ENCODE measurements around the gene COBL.

COBL gene

GRCh38 chr7:51027935-51028830 lies 288.4 kb downstream of the COBL start:
- WGBS, 2 donors (ENCODE audit: extremely low coverage in 2 of 2, insufficient read length in 2 of 2, insufficient replicate concordance in 1 of 2): no CpG with 5 or more reads among the region's 19 CpGs
- no peak overlapping the region for H3K23ac ChIP-seq (ENCODE audit: low read depth, low read length, poor library complexity)

GRCh38 chr7:51027106-51027934 lies 289.3 kb downstream of the COBL start:
- H3K4ac ChIP-seq (ENCODE audit: low read length): no peak overlapping the region
- no peak overlapping the region for H3K9ac ChIP-seq (ENCODE audit: low read depth, low read length, poor library complexity)
- no peak overlapping the region for H2AFZ ChIP-seq (ENCODE audit: low read length)
- H3K4me3 ChIP-seq (ENCODE audit: low read length in 2 of 2): no peak overlapping the region
- peaks cover 0 to 4% of the 10 kb centered on the region in 2 donors for H3K4me1 ChIP-seq (ENCODE audit: control insufficient read depth in 2 of 2, insufficient read depth in 1 of 2, low read depth in 1 of 2, low read length in 2 of 2)
- no peaks in the 10 kb centered on the region for H3K36me3 ChIP-seq (replicated peaks in 1 of 2; ENCODE audit: control insufficient read depth in 2 of 2, insufficient read depth in 2 of 2, low read length in 2 of 2)
- H2BK12ac ChIP-seq (ENCODE audit: low read length): peak overlapping the region; percentile 36
- H4K8ac ChIP-seq (ENCODE audit: low read depth, low read length): no peak overlapping the region
- peak overlapping the region; percentile 65 for H3K18ac ChIP-seq (ENCODE audit: low read length)
- no CpG with 5 or more reads among the region's 10 CpGs for WGBS, 2 donors (ENCODE audit: extremely low coverage in 2 of 2, insufficient read length in 2 of 2, insufficient replicate concordance in 1 of 2)
- H2BK5ac ChIP-seq (ENCODE audit: low read length): no peak overlapping the region
- H3K14ac ChIP-seq (ENCODE audit: low read length): no peak overlapping the region
- H2BK120ac ChIP-seq (ENCODE audit: low read depth, low read length): no peak overlapping the region
- H3K4me2 ChIP-seq (ENCODE audit: insufficient read depth, low read length, poor library complexity, severe bottlenecking): no peak overlapping the region
- DNase-seq (ENCODE audit: low spot score): no peak
- no peak overlapping the region for H3K27ac ChIP-seq (replicated peaks; ENCODE audit: low read length)
- H2AK5ac ChIP-seq (ENCODE audit: low read depth, low read length): peak overlapping the region; percentile 8
- H3K23ac ChIP-seq (ENCODE audit: low read depth, low read length, poor library complexity): no peak overlapping the region
- H2BK15ac ChIP-seq (ENCODE audit: low read length): no peak overlapping the region
- H3K9me3 ChIP-seq (replicated peaks in 1 of 2; ENCODE audit: control insufficient read depth in 2 of 2, insufficient read depth in 1 of 2, low read depth in 1 of 2, low read length in 2 of 2): no peaks in the 10 kb centered on the region
- H3K79me1 ChIP-seq (ENCODE audit: low read depth, low read length): no peaks in the 10 kb centered on the region
- no peaks in the 10 kb centered on the region for H3K27me3 ChIP-seq (ENCODE audit: control insufficient read depth in 3 of 3, insufficient read depth in 3 of 3, low read depth in 1 of 3, low read length in 3 of 3)
- no peak overlapping the region for H4K91ac ChIP-seq (ENCODE audit: low read depth, low read length, poor library complexity)

More at GRCh38 chr7:51027935-51028830, 288.4 kb downstream of the COBL start:
- Histone ChIP-seq H3K4me1 (ENCODE audit: control insufficient read depth in 2 of 2, insufficient read depth in 1 of 2, low read depth in 1 of 2, low read length in 2 of 2) (peaks cover 0 to 4% of the 10 kb centered on the region in 2 donors), H3K27ac (replicated peaks; ENCODE audit: low read length) (no peak overlapping the region), H2BK12ac (ENCODE audit: low read length) (no peak overlapping the region), H3K9me3 (replicated peaks in 1 of 2; ENCODE audit: control insufficient read depth in 2 of 2, insufficient read depth in 1 of 2, low read depth in 1 of 2, low read length in 2 of 2) (no peaks in the 10 kb centered on the region), H3K18ac (ENCODE audit: low read length) (peak overlapping the region; percentile 65), H3K79me1 (ENCODE audit: low read depth, low read length) (no peaks in the 10 kb centered on the region), H2AFZ (ENCODE audit: low read length) (no peak overlapping the region), H2BK15ac (ENCODE audit: low read length) (no peak overlapping the region), H2BK120ac (ENCODE audit: low read depth, low read length) (no peak overlapping the region), H3K4me3 (ENCODE audit: low read length in 2 of 2) (no peak overlapping the region), H3K9ac (ENCODE audit: low read depth, low read length, poor library complexity) (peak overlapping the region; percentile 47), H3K14ac (ENCODE audit: low read length) (no peak overlapping the region), H3K27me3 (ENCODE audit: control insufficient read depth in 3 of 3, insufficient read depth in 3 of 3, low read depth in 1 of 3, low read length in 3 of 3) (no peaks in the 10 kb centered on the region), H2AK5ac (ENCODE audit: low read depth, low read length) (peak overlapping the region; percentile 8), H2BK5ac (ENCODE audit: low read length) (no peak overlapping the region), H3K4me2 (ENCODE audit: insufficient read depth, low read length, poor library complexity, severe bottlenecking) (no peak overlapping the region), H4K91ac (ENCODE audit: low read depth, low read length, poor library complexity) (no peak overlapping the region), H4K8ac (ENCODE audit: low read depth, low read length) (no peak overlapping the region), H3K36me3 (replicated peaks in 1 of 2; ENCODE audit: control insufficient read depth in 2 of 2, insufficient read depth in 2 of 2, low read length in 2 of 2) (no peaks in the 10 kb centered on the region), H3K4ac (ENCODE audit: low read length) (peak overlapping the region; percentile 85)
- DNase-seq (ENCODE audit: low spot score): no peak

- Histone ChIP-seq H2BK15ac (ENCODE audit: low read length) (no peak overlapping the region), H3K14ac (ENCODE audit: low read length) (no peak overlapping the region), H3K9ac (ENCODE audit: low read depth, low read length, poor library complexity) (no peak overlapping the region), H3K4ac (ENCODE audit: low read length) (no peak overlapping the region), H3K9me3 (replicated peaks in 1 of 2; ENCODE audit: control insufficient read depth in 2 of 2, insufficient read depth in 1 of 2, low read depth in 1 of 2, low read length in 2 of 2) (no peaks in the 10 kb centered on the region), H4K8ac (ENCODE audit: low read depth, low read length) (no peak overlapping the region), H2BK120ac (ENCODE audit: low read depth, low read length) (no peak overlapping the region), H3K4me1 (ENCODE audit: control insufficient read depth in 2 of 2, insufficient read depth in 1 of 2, low read depth in 1 of 2, low read length in 2 of 2) (peaks cover 0 to 2% of the 10 kb centered on the region in 2 donors), H2AFZ (ENCODE audit: low read length) (no peak overlapping the region), H2AK5ac (ENCODE audit: low read depth, low read length) (peak overlapping the region; percentile 53), H3K18ac (ENCODE audit: low read length) (no peak overlapping the region), H3K36me3 (replicated peaks in 1 of 2; ENCODE audit: control insufficient read depth in 2 of 2, insufficient read depth in 2 of 2, low read length in 2 of 2) (no peaks in the 10 kb centered on the region), H4K91ac (ENCODE audit: low read depth, low read length, poor library complexity) (no peak overlapping the region), H3K27me3 (ENCODE audit: control insufficient read depth in 3 of 3, insufficient read depth in 3 of 3, low read depth in 1 of 3, low read length in 3 of 3) (no peaks in the 10 kb centered on the region), H3K4me2 (ENCODE audit: insufficient read depth, low read length, poor library complexity, severe bottlenecking) (no peak overlapping the region), H3K4me3 (ENCODE audit: low read length in 2 of 2) (no peak overlapping the region), H2BK5ac (ENCODE audit: low read length) (no peak overlapping the region), H2BK12ac (ENCODE audit: low read length) (no peak overlapping the region), H3K23ac (ENCODE audit: low read depth, low read length, poor library complexity) (no peak overlapping the region), H3K27ac (replicated peaks; ENCODE audit: low read length) (no peak overlapping the region), H3K79me1 (ENCODE audit: low read depth, low read length) (no peaks in the 10 kb centered on the region)
- no peak for DNase-seq (ENCODE audit: low spot score)
- WGBS, 2 donors (ENCODE audit: extremely low coverage in 2 of 2, insufficient read length in 2 of 2, insufficient replicate concordance in 1 of 2): no CpG with 5 or more reads among the region's 12 CpGs
Observed at GRCh38 chr7:51026341-51026740, 290.3 kb downstream of the COBL start.

- no peak for DNase-seq (ENCODE audit: low spot score)
- H2BK120ac ChIP-seq (ENCODE audit: low read depth, low read length): no peak overlapping the region
- peaks cover 0 to 2% of the 10 kb centered on the region in 2 donors for H3K4me1 ChIP-seq (ENCODE audit: control insufficient read depth in 2 of 2, insufficient read depth in 1 of 2, low read depth in 1 of 2, low read length in 2 of 2)
- H3K14ac ChIP-seq (ENCODE audit: low read length): no peak overlapping the region
- H3K23ac ChIP-seq (ENCODE audit: low read depth, low read length, poor library complexity): no peak overlapping the region
- H3K4ac ChIP-seq (ENCODE audit: low read length): no peak overlapping the region
- no peak overlapping the region for H3K18ac ChIP-seq (ENCODE audit: low read length)
- H2AFZ ChIP-seq (ENCODE audit: low read length): no peak overlapping the region
- no peaks in the 10 kb centered on the region for H3K27me3 ChIP-seq (ENCODE audit: control insufficient read depth in 3 of 3, insufficient read depth in 3 of 3, low read depth in 1 of 3, low read length in 3 of 3)
- no peak overlapping the region for H2BK5ac ChIP-seq (ENCODE audit: low read length)
- H3K4me2 ChIP-seq (ENCODE audit: insufficient read depth, low read length, poor library complexity, severe bottlenecking): no peak overlapping the region
- H3K4me3 ChIP-seq (ENCODE audit: low read length in 2 of 2): no peak overlapping the region
- no peaks in the 10 kb centered on the region for H3K79me1 ChIP-seq (ENCODE audit: low read depth, low read length)
- no peak overlapping the region for H3K27ac ChIP-seq (replicated peaks; ENCODE audit: low read length)
- H3K9me3 ChIP-seq (replicated peaks in 1 of 2; ENCODE audit: control insufficient read depth in 2 of 2, insufficient read depth in 1 of 2, low read depth in 1 of 2, low read length in 2 of 2): no peaks in the 10 kb centered on the region
- H3K36me3 ChIP-seq (replicated peaks in 1 of 2; ENCODE audit: control insufficient read depth in 2 of 2, insufficient read depth in 2 of 2, low read length in 2 of 2): no peaks in the 10 kb centered on the region
- WGBS, 2 donors (ENCODE audit: extremely low coverage in 2 of 2, insufficient read length in 2 of 2, insufficient replicate concordance in 1 of 2): no CpG with 5 or more reads among the region's 2 CpGs
- H2BK12ac ChIP-seq (ENCODE audit: low read length): no peak overlapping the region
- no peak overlapping the region for H2AK5ac ChIP-seq (ENCODE audit: low read depth, low read length)
- H4K91ac ChIP-seq (ENCODE audit: low read depth, low read length, poor library complexity): no peak overlapping the region
- H3K9ac ChIP-seq (ENCODE audit: low read depth, low read length, poor library complexity): no peak overlapping the region
- H2BK15ac ChIP-seq (ENCODE audit: low read length): no peak overlapping the region
- no peak overlapping the region for H4K8ac ChIP-seq (ENCODE audit: low read depth, low read length)
Observed at GRCh38 chr7:51025668-51026067, 290.9 kb downstream of the COBL start.
